GM18909 (cell line): ENCODE measurements around the gene MPP2.
"Not testable (repeated sequence)": the region's sequence is repeated elsewhere in the genome, so short reads cannot be mapped to it uniquely, and the experiment has no call there.

Experiments
- ATAC-seq: cut with Tn5 transposase; IDR thresholded peaks from one replicate; pipeline ENCODE4 v1.9.1; 2021; ENCODE audit warnings: mild to moderate bottlenecking; ENCODE audit not compliant: unreplicated experiment, poor library complexity

The MPP2 gene

GRCh38 chr17:43932357-43932756 is 25.0 kb upstream of the MPP2 start:
- ATAC-seq: no peak

GRCh38 chr17:43931062-43931571 is 23.8 kb upstream of the MPP2 start:
- no peak for ATAC-seq

- no peak for ATAC-seq
Observed at GRCh38 chr17:43928609-43929008, 21.3 kb upstream of the MPP2 start.

GRCh38 chr17:43927929-43928328 is 20.6 kb upstream of the MPP2 start:
- not testable (repeated sequence) for ATAC-seq

- ATAC-seq: no peak
Observed at GRCh38 chr17:43927060-43927864, 19.9 kb upstream of the MPP2 start.

GRCh38 chr17:43924558-43924957 is 17.2 kb upstream of the MPP2 start:
- ATAC-seq: no peak

GRCh38 chr17:43920500-43921095 is 13.3 kb upstream of the MPP2 start:
- ATAC-seq: no peak

GRCh38 chr17:43918026-43918389 is 10.7 kb upstream of the MPP2 start:
- ATAC-seq: no peak

GRCh38 chr17:43917348-43918025 is 10.2 kb upstream of the MPP2 start:
- no peak for ATAC-seq

- no peak for ATAC-seq
Observed at GRCh38 chr17:43917016-43917347, 9.6 kb upstream of the MPP2 start.

GRCh38 chr17:43916385-43916784 is 9.0 kb upstream of the MPP2 start:
- no peak for ATAC-seq

GRCh38 chr17:43915559-43915958 is 8.2 kb upstream of the MPP2 start:
- no peak for ATAC-seq

- no peak for ATAC-seq
Observed at GRCh38 chr17:43914451-43914850, 7.1 kb upstream of the MPP2 start.

- no peak for ATAC-seq
Observed at GRCh38 chr17:43913584-43913983, 6.2 kb upstream of the MPP2 start.

- ATAC-seq: no peak
Observed at GRCh38 chr17:43912635-43913304, 5.4 kb upstream of the MPP2 start.

GRCh38 chr17:43911904-43912303 is 4.6 kb upstream of the MPP2 start:
- no peak for ATAC-seq

GRCh38 chr17:43909537-43910231 is 2.3 kb upstream of the MPP2 start:
- no peak for ATAC-seq

- ATAC-seq: no peak
Observed at GRCh38 chr17:43907998-43908721, 824 bp upstream of the MPP2 start.

- ATAC-seq: no peak
Observed at GRCh38 chr17:43906951-43907424, 348 bp downstream of the MPP2 start.
